Measurements from ENCODE around the gene IGFBPL1.

The IGFBPL1 gene

GRCh38 chr9:38432922-38433510, 8.8 kb upstream of the IGFBPL1 start:
- peak; percentile 20 for DNase-seq (ENCODE audit: low spot score)

- no peak for DNase-seq (ENCODE audit: low spot score)
Observed at GRCh38 chr9:38431116-38431515, 6.9 kb upstream of the IGFBPL1 start.

- DNase-seq (ENCODE audit: low spot score) = no peak
Observed at GRCh38 chr9:38428062-38428461, 3.8 kb upstream of the IGFBPL1 start.

- no peak for DNase-seq (ENCODE audit: low spot score)
Observed at GRCh38 chr9:38424918-38425317, 664 bp upstream of the IGFBPL1 start.

GRCh38 chr9:38423273-38423972, 831 bp downstream of the IGFBPL1 start:
- no peak for DNase-seq (ENCODE audit: low spot score)

- DNase-seq (ENCODE audit: low spot score) = no peak
Observed at GRCh38 chr9:38422555-38423260, 1.5 kb downstream of the IGFBPL1 start.

GRCh38 chr9:38421498-38422211, 2.6 kb downstream of the IGFBPL1 start:
- no peak for DNase-seq (ENCODE audit: low spot score)

GRCh38 chr9:38419181-38419580, 5.1 kb downstream of the IGFBPL1 start:
- no peak for DNase-seq (ENCODE audit: low spot score)

GRCh38 chr9:38418366-38418765, 5.9 kb downstream of the IGFBPL1 start:
- no peak for DNase-seq (ENCODE audit: low spot score)

GRCh38 chr9:38417003-38417945, 7.0 kb downstream of the IGFBPL1 start:
- peak; percentile 22 for DNase-seq (ENCODE audit: low spot score)

- DNase-seq (ENCODE audit: low spot score) = no peak
Observed at GRCh38 chr9:38416461-38416860, 7.8 kb downstream of the IGFBPL1 start.

GRCh38 chr9:38415856-38416255, 8.4 kb downstream of the IGFBPL1 start:
- no peak for DNase-seq (ENCODE audit: low spot score)

GRCh38 chr9:38414040-38414723, 10.1 kb downstream of the IGFBPL1 start:
- DNase-seq (ENCODE audit: low spot score) = no peak

GRCh38 chr9:38413283-38413682, 11.0 kb downstream of the IGFBPL1 start:
- no peak for DNase-seq (ENCODE audit: low spot score)

- DNase-seq (ENCODE audit: low spot score) = no peak
Observed at GRCh38 chr9:38412751-38413150, 11.5 kb downstream of the IGFBPL1 start.

- DNase-seq (ENCODE audit: low spot score) = no peak
Observed at GRCh38 chr9:38408719-38409118, 15.5 kb downstream of the IGFBPL1 start.

GRCh38 chr9:38406476-38407186, 17.6 kb downstream of the IGFBPL1 start:
- no peak for DNase-seq (ENCODE audit: low spot score)

- no peak for DNase-seq (ENCODE audit: low spot score)
Observed at GRCh38 chr9:38405785-38406184, 18.5 kb downstream of the IGFBPL1 start.

- no peak for DNase-seq (ENCODE audit: low spot score)
Observed at GRCh38 chr9:38404314-38404713, 19.9 kb downstream of the IGFBPL1 start.

- DNase-seq (ENCODE audit: low spot score) = no peak
Observed at GRCh38 chr9:38401994-38402393, 22.3 kb downstream of the IGFBPL1 start.

Measured in CD4-positive, alpha-beta T cell treated with Interleukin-15 for 4 hours (primary cell).